ENCODE measurements around the gene PIP5K1C. TPM values are rescaled to one million over a fixed set of nuclear protein-coding genes. Genes with fewer than 3 reads are reported as not detected.

Gene PIP5K1C
- total and polyA plus RNA-seq, 2 donors (not counting 1 experiment from before 2014, with no cell fraction given) = 10.4 to 46.7 TPM

DNA sequence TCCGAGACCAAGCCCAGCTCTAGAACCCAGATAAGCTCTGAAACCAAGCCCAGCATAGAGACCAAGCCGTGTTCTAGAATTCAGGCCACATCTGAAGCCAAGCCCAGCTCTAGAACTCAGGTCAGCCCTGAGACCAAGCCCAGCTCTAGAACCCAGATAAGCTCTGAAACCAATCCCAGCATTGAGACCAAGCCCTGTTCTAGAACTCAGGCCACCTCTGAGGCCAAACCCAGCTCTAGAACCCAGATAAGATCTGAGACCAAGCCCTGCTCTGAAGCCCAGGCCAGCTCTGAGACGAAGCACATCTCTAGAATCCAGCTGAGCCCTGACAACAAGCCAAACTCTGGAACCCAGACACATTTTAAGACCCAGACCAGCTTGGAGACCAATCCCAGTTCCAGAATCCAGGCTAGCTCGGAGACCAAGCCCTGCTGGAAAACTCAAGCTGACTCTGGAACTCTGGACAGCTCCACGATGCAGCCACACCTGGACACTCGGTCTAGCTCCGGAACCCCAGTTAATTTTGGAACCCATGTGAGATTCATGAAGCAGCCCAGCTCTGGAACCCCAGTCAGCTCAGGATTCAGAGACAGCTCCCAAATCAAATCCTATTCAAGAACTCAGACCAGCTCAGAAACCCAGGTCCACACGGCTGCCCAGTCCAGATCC is 109.1 kb downstream of the PIP5K1C start:
- Mint-ChIP-seq H3K4me3 (no peak overlapping the region), H3K4me1 (no peaks in the 10 kb centered on the region), H3K27me3 (no peaks in the 10 kb centered on the region), H3K27ac (no peak overlapping the region), H3K9me3 (ENCODE audit: insufficient read depth) (no peaks in the 10 kb centered on the region)
- H3K9ac ChIP-seq (ENCODE audit: low read length) = no peak overlapping the region
- ChIA-PET POLR2A (interaction anchor here (0.5 kb wide), 2 partner anchors 10 to 39 kb away, joined by 3 read pairs; no protein-coding TSS in a partner anchor), CTCF (interaction anchor here (0.6 to 2.6 kb wide), 8 partner anchors 9 to 641 kb away, joined by 3 to 9 read pairs (median 4); no protein-coding TSS in a partner anchor)
- ATAC-seq (ENCODE audit: low read depth) (no peak), DNase-seq (no peak)
- peaks cover 0 to 3% of the 10 kb centered on the region in 2 donors for H3K4me1 ChIP-seq (ENCODE audit: control insufficient read depth in 2 of 2, insufficient read depth in 2 of 2, low read length in 2 of 2)
- no peaks in the 10 kb centered on the region for H4K20me1 ChIP-seq (ENCODE audit: control insufficient read depth, insufficient read depth, low read length, poor library complexity, severe bottlenecking)
- no peaks in the 10 kb centered on the region for H3K79me2 ChIP-seq (ENCODE audit: control insufficient read depth, insufficient read depth, low read length)
- H2AFZ ChIP-seq (ENCODE audit: insufficient read depth, low read depth, low read length, poor library complexity, severe bottlenecking) = no peak overlapping the region
- H3K9me3 ChIP-seq (ENCODE audit: control extremely low read depth in 1 of 3, control insufficient read depth in 2 of 3, insufficient read depth in 1 of 3, low read length in 2 of 3) = peaks cover 0 to 19% (median 0%) of the 10 kb centered on the region in 3 donors
- intact Hi-C loops (cut with micrococcal nuclease) = no loop called here
- TF ChIP-seq, protein P1, sequence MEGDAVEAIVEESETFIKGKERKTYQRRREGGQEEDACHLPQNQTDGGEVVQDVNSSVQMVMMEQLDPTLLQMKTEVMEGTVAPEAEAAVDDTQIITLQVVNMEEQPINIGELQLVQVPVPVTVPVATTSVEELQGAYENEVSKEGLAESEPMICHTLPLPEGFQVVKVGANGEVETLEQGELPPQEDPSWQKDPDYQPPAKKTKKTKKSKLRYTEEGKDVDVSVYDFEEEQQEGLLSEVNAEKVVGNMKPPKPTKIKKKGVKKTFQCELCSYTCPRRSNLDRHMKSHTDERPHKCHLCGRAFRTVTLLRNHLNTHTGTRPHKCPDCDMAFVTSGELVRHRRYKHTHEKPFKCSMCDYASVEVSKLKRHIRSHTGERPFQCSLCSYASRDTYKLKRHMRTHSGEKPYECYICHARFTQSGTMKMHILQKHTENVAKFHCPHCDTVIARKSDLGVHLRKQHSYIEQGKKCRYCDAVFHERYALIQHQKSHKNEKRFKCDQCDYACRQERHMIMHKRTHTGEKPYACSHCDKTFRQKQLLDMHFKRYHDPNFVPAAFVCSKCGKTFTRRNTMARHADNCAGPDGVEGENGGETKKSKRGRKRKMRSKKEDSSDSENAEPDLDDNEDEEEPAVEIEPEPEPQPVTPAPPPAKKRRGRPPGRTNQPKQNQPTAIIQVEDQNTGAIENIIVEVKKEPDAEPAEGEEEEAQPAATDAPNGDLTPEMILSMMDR (IDR thresholded peaks at IDR 0.05) = no peak
- no peak overlapping the region for H3K27ac ChIP-seq (ENCODE audit: low read length in 2 of 2)
- H3K4me3 ChIP-seq (ENCODE audit: control extremely low read depth in 1 of 5, extremely low read depth in 1 of 5, insufficient read depth in 1 of 5, low read depth in 2 of 5, low read length in 4 of 5) = no peak overlapping the region
- peaks cover 0 to 3% (median under 1%) of the 10 kb centered on the region in 4 experiments for H3K27me3 ChIP-seq (replicated peaks in 1 of 4; ENCODE audit: control extremely low read depth in 1 of 4, control insufficient read depth in 3 of 4, insufficient read depth in 4 of 4, low read length in 3 of 4)
- no peaks in the 10 kb centered on the region for H3K36me3 ChIP-seq (replicated peaks in 1 of 2; ENCODE audit: control extremely low read depth in 1 of 2, control insufficient read depth in 1 of 2, extremely low read depth in 1 of 2, insufficient read depth in 2 of 2, low read length in 1 of 2)
- WGBS (ENCODE audit: insufficient coverage) = 93% methylated on average over 8 of the region's 8 CpGs
- no peak overlapping the region for H3K4me2 ChIP-seq (replicated peaks; ENCODE audit: low read depth, low read length, poor library complexity, severe bottlenecking)

DNA sequence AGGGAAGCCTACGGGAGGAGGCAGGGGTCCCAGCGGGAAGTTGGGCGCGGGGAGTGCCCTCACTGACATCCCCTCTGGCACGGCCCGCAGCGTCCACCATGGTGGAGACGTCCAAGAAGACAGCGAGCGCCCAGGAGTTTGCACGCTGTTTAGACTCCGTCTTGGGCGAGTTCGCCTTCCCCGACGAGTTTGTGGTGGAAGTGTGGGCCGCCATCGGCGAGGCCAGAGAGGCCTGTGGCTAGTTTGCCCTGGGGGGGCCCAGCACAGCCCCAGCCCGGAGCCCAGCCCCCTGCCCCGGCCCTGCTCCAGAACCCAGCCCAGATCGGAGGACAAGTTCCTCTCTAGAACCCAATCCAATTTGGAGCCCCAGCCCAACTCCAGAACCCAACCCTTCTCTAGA is 110.3 kb downstream of the PIP5K1C start:
- Histone ChIP-seq H4K20me1 (ENCODE audit: control insufficient read depth, insufficient read depth, low read length, poor library complexity, severe bottlenecking) (no peaks in the 10 kb centered on the region), H3K36me3 (replicated peaks in 1 of 2; ENCODE audit: control extremely low read depth in 1 of 2, control insufficient read depth in 1 of 2, extremely low read depth in 1 of 2, insufficient read depth in 2 of 2, low read length in 1 of 2) (no peaks in the 10 kb centered on the region), H3K79me2 (ENCODE audit: control insufficient read depth, insufficient read depth, low read length) (no peaks in the 10 kb centered on the region), H3K4me3 (ENCODE audit: control extremely low read depth in 1 of 5, extremely low read depth in 1 of 5, insufficient read depth in 1 of 5, low read depth in 2 of 5, low read length in 4 of 5) (no peak overlapping the region), H2AFZ (ENCODE audit: insufficient read depth, low read depth, low read length, poor library complexity, severe bottlenecking) (no peak overlapping the region), H3K4me1 (ENCODE audit: control insufficient read depth in 2 of 2, insufficient read depth in 2 of 2, low read length in 2 of 2) (peaks cover 8 to 12% of the 10 kb centered on the region in 2 donors), H3K9me3 (ENCODE audit: control extremely low read depth in 1 of 3, control insufficient read depth in 2 of 3, insufficient read depth in 1 of 3, low read length in 2 of 3) (peaks cover 0 to 23% (median 0%) of the 10 kb centered on the region in 3 donors), H3K9ac (ENCODE audit: low read length) (no peak overlapping the region), H3K27ac (ENCODE audit: low read length in 2 of 2) (no peak overlapping the region), H3K27me3 (replicated peaks in 1 of 4; ENCODE audit: control extremely low read depth in 1 of 4, control insufficient read depth in 3 of 4, insufficient read depth in 4 of 4, low read length in 3 of 4) (peaks cover 0 to 11% (median 6%) of the 10 kb centered on the region in 4 experiments), H3K4me2 (replicated peaks; ENCODE audit: low read depth, low read length, poor library complexity, severe bottlenecking) (no peak overlapping the region)
- no peak overlapping the region for H3K27ac Mint-ChIP-seq
- ATAC-seq (ENCODE audit: low read depth) = no peak
- POLR2A ChIA-PET = interaction anchor here (0.6 kb wide), 1 partner anchor 1919 kb away, joined by 3 read pairs; no protein-coding TSS in a partner anchor
- TF ChIP-seq EZH2 (IDR thresholded peaks at IDR 0.05; ENCODE audit: borderline replicate concordance, insufficient read depth, low read depth, low read length, poor library complexity, severe bottlenecking) = no peak
- TF ChIP-seq, protein P1 (IDR thresholded peaks at IDR 0.05) = no peak
- DNase-seq = no peak
- no peaks in the 10 kb centered on the region for H3K9me3 Mint-ChIP-seq (ENCODE audit: insufficient read depth)
- WGBS (ENCODE audit: insufficient coverage) = over 99% methylated on average over 22 of the region's 22 CpGs
- CTCF ChIA-PET = interaction anchor here (0.7 to 2.6 kb wide), 2 partner anchors 8 to 43 kb away, joined by 3 to 9 read pairs; no protein-coding TSS in a partner anchor
- H3K4me1 Mint-ChIP-seq = no peaks in the 10 kb centered on the region
- intact Hi-C loops (cut with micrococcal nuclease) = loop anchor here (5.0 kb wide), 1 partner anchor 117 kb away; the partner anchor contains the start of gene TJP3
- H3K27me3 Mint-ChIP-seq = no peaks in the 10 kb centered on the region
- no peak overlapping the region for H3K4me3 Mint-ChIP-seq

Data from B cell (primary cell).